Activated CD8-positive, alpha-beta memory T cell treated with anti-CD3 and anti-CD28 coated beads for 24 hours (primary cell): Measurements from ENCODE around the gene DIAPH3.

Source experiments
- DNase-seq: peaks from one replicate; pipeline ENCODE4 v3.0.0-alpha.2; 2020

The DIAPH3 gene

GRCh38 chr13:59766236-59766635 lies 397.5 kb downstream of the DIAPH3 start:
- DNase-seq = no peak

- no peak for DNase-seq
Measured at GRCh38 chr13:59755632-59756290, 408.0 kb downstream of the DIAPH3 start.

GRCh38 chr13:59754411-59754810 lies 409.3 kb downstream of the DIAPH3 start:
- DNase-seq = no peak

GRCh38 chr13:59750860-59751259 lies 412.9 kb downstream of the DIAPH3 start:
- no peak for DNase-seq

GRCh38 chr13:59748046-59748445 lies 415.7 kb downstream of the DIAPH3 start:
- DNase-seq = no peak

- no peak for DNase-seq
Measured at GRCh38 chr13:59747529-59747928, 416.2 kb downstream of the DIAPH3 start.

- no peak for DNase-seq
Measured at GRCh38 chr13:59746291-59746962, 417.3 kb downstream of the DIAPH3 start.

GRCh38 chr13:59745392-59745788 lies 418.3 kb downstream of the DIAPH3 start:
- DNase-seq = no peak

GRCh38 chr13:59744747-59745391 lies 418.9 kb downstream of the DIAPH3 start:
- DNase-seq = no peak

- no peak for DNase-seq
Measured at GRCh38 chr13:59743195-59743594, 420.5 kb downstream of the DIAPH3 start.

GRCh38 chr13:59742467-59742866 lies 421.3 kb downstream of the DIAPH3 start:
- no peak for DNase-seq

GRCh38 chr13:59738921-59739320 lies 424.8 kb downstream of the DIAPH3 start:
- DNase-seq = no peak

GRCh38 chr13:59734393-59734792 lies 429.3 kb downstream of the DIAPH3 start:
- DNase-seq = no peak

GRCh38 chr13:59733744-59734143 lies 430.0 kb downstream of the DIAPH3 start:
- DNase-seq = no peak

GRCh38 chr13:59730026-59730425 lies 433.7 kb downstream of the DIAPH3 start:
- no peak for DNase-seq

- no peak for DNase-seq
Measured at GRCh38 chr13:59728896-59729545, 434.7 kb downstream of the DIAPH3 start.

GRCh38 chr13:59721926-59722910 lies 441.5 kb downstream of the DIAPH3 start:
- no peak for DNase-seq

GRCh38 chr13:59715611-59716010 lies 448.1 kb downstream of the DIAPH3 start:
- DNase-seq = no peak

- no peak for DNase-seq
Measured at GRCh38 chr13:59710996-59711701, 452.6 kb downstream of the DIAPH3 start.

GRCh38 chr13:59710416-59710815 lies 453.3 kb downstream of the DIAPH3 start:
- no peak for DNase-seq

GRCh38 chr13:59706101-59706976 lies 457.4 kb downstream of the DIAPH3 start:
- no peak for DNase-seq
